Smooth muscle cell (in vitro differentiated cells): ENCODE data around the gene HAO2. TPM values are rescaled to one million over a fixed set of nuclear protein-coding genes. Genes with fewer than 3 reads are reported as not detected.

Experiments
- DNase-seq: peaks from one replicate; lab custom pipeline; 2025; ENCODE audit not compliant: unreplicated experiment; lab: John Stamatoyannopoulos, UW
- H2AFZ ChIP-seq: fragments of 200-600 bp; sonication (generic); 2 replicates; pipeline ENCODE4 v1.6.0; 2016; ENCODE audit warnings: antibody characterized with exemption, low read depth, mild to moderate bottlenecking
- H3F3A ChIP-seq: fragments of 200-600 bp; sonication (generic); 2 replicates; pipeline ENCODE4 v1.6.0; 2017; ENCODE audit warnings: antibody characterized with exemption, low read depth
- H3K27ac ChIP-seq: fragments of 200-600 bp; sonication (generic); 2 replicates; pipeline ENCODE4 v1.5.1; 2016; ENCODE audit warnings: low read depth, mild to moderate bottlenecking
- H3K27me3 ChIP-seq: fragments of 200-600 bp; sonication (generic); 2 replicates; pipeline ENCODE4 v1.6.1; 2016; ENCODE audit warnings: low read depth, mild to moderate bottlenecking
- H3K36me3 ChIP-seq: fragments of 200-600 bp; sonication (generic); 2 replicates; pipeline ENCODE4 v1.5.1; 2016; ENCODE audit warnings: low read depth
- H3K4me1 ChIP-seq: fragments of 200-600 bp; sonication (generic); 2 replicates; pipeline ENCODE4 v1.5.1; 2016; ENCODE audit warnings: low read depth
- H3K4me2 ChIP-seq: fragments of 200-600 bp; sonication (generic); 2 replicates; pipeline ENCODE4 v1.6.0; 2016; ENCODE audit warnings: mild to moderate bottlenecking
- H3K4me3 ChIP-seq: fragments of 200-600 bp; sonication (generic); 2 replicates; pipeline ENCODE4 v1.5.1; 2016; ENCODE audit warnings: mild to moderate bottlenecking
- H3K79me2 ChIP-seq: fragments of 200-600 bp; sonication (generic); 2 replicates; pipeline ENCODE4 v1.6.0; 2016; ENCODE audit warnings: low read depth, mild to moderate bottlenecking
- H3K9ac ChIP-seq: fragments of 200-600 bp; sonication (generic); 2 replicates; pipeline ENCODE4 v1.6.0; 2016; ENCODE audit warnings: low read depth
- H3K9me3 ChIP-seq: fragments of 200-600 bp; sonication (generic); replicated peaks from 2 replicates; pipeline ENCODE4 v1.5.1; 2016; ENCODE audit warnings: low read depth
- H4K20me1 ChIP-seq: fragments of 200-600 bp; sonication (generic); 2 replicates; pipeline ENCODE4 v1.6.0; 2016; ENCODE audit warnings: low read depth
- WGBS: methylation state at CpG from one replicate; pipeline ENCODE4 v1.1.7; 2016; ENCODE audit warnings: low lambda C conversion rate; 5-methylcytosine and 5-hydroxymethylcytosine counted together
- polyA plus RNA-seq: library from polyadenylated mRNA; unstranded; fragments of >200 nt; fragmentation: Nextera tagmentation; extraction: Ambion mirVana; gene quantifications from 2 replicates; pipeline ENCODE4 v1.2.1, GENCODE V29; 2016
- total RNA-seq: library from RNA; depleted of rRNA; stranded (reverse); fragments of >200 nt; gene quantifications from 2 replicates; pipeline ENCODE4 v1.2.3, GENCODE V29; 2014
- TF ChIP-seq, protein P1 (sequence below): fragments of 200-600 bp; sonication (generic); IDR thresholded peaks from 2 replicates; pipeline ENCODE4 v1.5.1; 2017; ENCODE audit warnings: borderline replicate concordance, mild to moderate bottlenecking, antibody characterized with exemption; ENCODE audit not compliant: insufficient read depth, poor library complexity, severe bottlenecking

HAO2 gene
- total and polyA plus RNA-seq, 2 experiments from 2014 or later: not detected

DNA sequence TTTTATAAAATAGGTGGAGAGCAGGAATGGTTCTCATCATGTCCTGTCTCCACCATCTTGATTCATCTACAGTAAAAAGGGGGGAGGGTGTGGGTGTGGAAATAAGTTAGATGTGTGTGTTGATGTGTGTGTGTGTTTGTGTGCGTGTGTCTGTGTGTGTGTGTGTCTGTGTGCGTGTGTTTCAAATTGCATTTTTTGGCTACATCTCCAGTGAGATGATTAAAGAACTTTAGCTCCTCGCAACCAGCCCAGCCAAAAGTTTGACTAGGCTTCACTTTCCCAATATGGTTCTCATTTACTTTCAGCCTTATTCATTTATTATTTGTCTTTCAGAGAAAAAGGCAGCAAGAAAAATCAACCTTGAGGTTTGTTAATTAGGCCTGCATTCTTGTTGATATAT is 14.7 kb upstream of the HAO2 start:
- TF ChIP-seq, protein P1, sequence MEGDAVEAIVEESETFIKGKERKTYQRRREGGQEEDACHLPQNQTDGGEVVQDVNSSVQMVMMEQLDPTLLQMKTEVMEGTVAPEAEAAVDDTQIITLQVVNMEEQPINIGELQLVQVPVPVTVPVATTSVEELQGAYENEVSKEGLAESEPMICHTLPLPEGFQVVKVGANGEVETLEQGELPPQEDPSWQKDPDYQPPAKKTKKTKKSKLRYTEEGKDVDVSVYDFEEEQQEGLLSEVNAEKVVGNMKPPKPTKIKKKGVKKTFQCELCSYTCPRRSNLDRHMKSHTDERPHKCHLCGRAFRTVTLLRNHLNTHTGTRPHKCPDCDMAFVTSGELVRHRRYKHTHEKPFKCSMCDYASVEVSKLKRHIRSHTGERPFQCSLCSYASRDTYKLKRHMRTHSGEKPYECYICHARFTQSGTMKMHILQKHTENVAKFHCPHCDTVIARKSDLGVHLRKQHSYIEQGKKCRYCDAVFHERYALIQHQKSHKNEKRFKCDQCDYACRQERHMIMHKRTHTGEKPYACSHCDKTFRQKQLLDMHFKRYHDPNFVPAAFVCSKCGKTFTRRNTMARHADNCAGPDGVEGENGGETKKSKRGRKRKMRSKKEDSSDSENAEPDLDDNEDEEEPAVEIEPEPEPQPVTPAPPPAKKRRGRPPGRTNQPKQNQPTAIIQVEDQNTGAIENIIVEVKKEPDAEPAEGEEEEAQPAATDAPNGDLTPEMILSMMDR: no peak
- Histone ChIP-seq H3F3A (no peaks in the 10 kb centered on the region), H3K4me2 (no peak overlapping the region), H3K79me2 (no peaks in the 10 kb centered on the region), H3K9ac (no peak overlapping the region), H3K4me1 (no peaks in the 10 kb centered on the region), H3K27ac (no peak overlapping the region), H3K4me3 (no peak overlapping the region), H4K20me1 (no peaks in the 10 kb centered on the region), H3K9me3 (no peaks in the 10 kb centered on the region), H2AFZ (no peak overlapping the region), H3K27me3 (no peaks in the 10 kb centered on the region), H3K36me3 (no peaks in the 10 kb centered on the region)
- no peak for DNase-seq
- WGBS: 98% methylated on average over 3 of the region's 3 CpGs

DNA sequence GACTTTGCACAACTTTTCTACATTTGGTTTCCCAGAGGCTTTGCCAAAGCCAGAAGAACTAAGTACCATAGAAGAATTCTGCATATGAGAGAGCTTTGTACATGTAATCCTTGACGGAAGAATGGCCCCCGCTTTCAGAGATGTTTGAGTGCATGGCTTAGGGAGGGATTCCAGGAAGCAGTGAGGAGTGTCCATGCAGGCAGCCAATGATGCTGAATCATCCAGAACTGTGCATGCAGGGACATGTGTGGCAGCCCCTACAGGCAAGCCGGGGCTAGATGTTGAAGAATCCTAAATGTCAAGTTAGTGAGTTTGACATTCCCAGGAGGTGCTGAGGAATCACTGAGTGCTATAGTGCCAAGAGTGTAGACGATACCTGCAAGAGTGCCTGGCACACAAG is 9.9 kb upstream of the HAO2 start:
- H3K27me3 ChIP-seq: no peaks in the 10 kb centered on the region
- H2AFZ ChIP-seq: peak overlapping the region; percentile 73
- no peak overlapping the region for H3K9ac ChIP-seq
- no peaks in the 10 kb centered on the region for H3K79me2 ChIP-seq
- no peaks in the 10 kb centered on the region for H3F3A ChIP-seq
- H3K36me3 ChIP-seq: no peaks in the 10 kb centered on the region
- TF ChIP-seq, protein P1: no peak
- H3K4me2 ChIP-seq: peak overlapping the region; percentile 58
- no peak for DNase-seq
- peak overlapping the region; percentile 23 for H3K27ac ChIP-seq
- H3K4me3 ChIP-seq: no peak overlapping the region
- H3K4me1 ChIP-seq: no peaks in the 10 kb centered on the region
- H3K9me3 ChIP-seq: no peaks in the 10 kb centered on the region
- WGBS: 45% methylated on average over 4 of the region's 4 CpGs
- H4K20me1 ChIP-seq: no peaks in the 10 kb centered on the region

DNA sequence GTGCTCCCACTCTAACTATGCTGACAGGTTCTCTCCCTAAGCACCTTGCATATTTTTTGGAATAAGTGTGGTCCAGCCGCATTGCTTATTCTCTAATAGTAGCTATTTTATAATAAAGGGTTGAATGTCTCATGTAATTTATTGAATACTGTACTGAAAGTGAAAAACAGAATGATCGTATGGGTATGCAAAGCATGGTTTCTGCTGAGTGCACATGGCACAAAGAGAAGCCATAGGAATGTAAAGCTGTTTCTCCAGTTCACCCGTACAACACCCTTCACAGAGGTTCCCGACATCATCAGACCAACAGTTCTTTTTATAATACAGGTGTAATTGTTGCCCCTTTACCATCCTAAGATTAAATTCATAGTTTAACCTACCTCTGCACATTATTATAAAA is 8.9 kb upstream of the HAO2 start:
- Histone ChIP-seq H2AFZ (no peak overlapping the region), H3K9ac (no peak overlapping the region), H3K9me3 (no peaks in the 10 kb centered on the region), H3K79me2 (no peaks in the 10 kb centered on the region), H3K36me3 (no peaks in the 10 kb centered on the region), H3K4me1 (no peaks in the 10 kb centered on the region), H4K20me1 (no peaks in the 10 kb centered on the region), H3K27ac (no peak overlapping the region), H3K4me2 (no peak overlapping the region), H3K27me3 (no peaks in the 10 kb centered on the region), H3K4me3 (no peak overlapping the region), H3F3A (no peaks in the 10 kb centered on the region)
- over 99% methylated on average over 4 of the region's 4 CpGs for WGBS
- DNase-seq: no peak
- TF ChIP-seq, protein P1: no peak

DNA sequence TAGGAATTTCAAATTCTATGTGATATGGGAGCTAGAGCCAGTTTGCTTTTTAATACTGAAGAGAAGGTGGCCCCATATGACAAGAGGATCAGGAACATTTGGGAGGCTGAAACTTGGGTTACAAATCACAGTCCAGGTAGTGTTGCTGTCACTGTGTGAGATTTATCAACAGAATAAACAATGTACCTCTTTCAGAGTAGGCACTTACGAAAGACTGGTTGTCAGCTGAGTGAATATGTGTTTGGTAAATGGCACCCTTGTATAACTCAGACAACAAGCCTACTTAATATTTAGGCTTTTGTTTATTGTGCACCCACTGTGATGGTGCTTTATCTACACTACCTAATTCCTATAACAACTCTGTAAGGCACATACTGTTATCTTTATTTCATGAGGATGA is 7.4 kb upstream of the HAO2 start:
- no peaks in the 10 kb centered on the region for H4K20me1 ChIP-seq
- no peaks in the 10 kb centered on the region for H3K27me3 ChIP-seq
- H3K9me3 ChIP-seq: no peaks in the 10 kb centered on the region
- TF ChIP-seq, protein P1: no peak
- no peaks in the 10 kb centered on the region for H3F3A ChIP-seq
- no peak overlapping the region for H3K9ac ChIP-seq
- no peak for DNase-seq
- no peak overlapping the region for H3K4me3 ChIP-seq
- no peak overlapping the region for H3K4me2 ChIP-seq
- H3K27ac ChIP-seq: no peak overlapping the region
- WGBS: 75% methylated on average over 1 of the region's 1 CpG
- no peaks in the 10 kb centered on the region for H3K36me3 ChIP-seq
- no peaks in the 10 kb centered on the region for H3K79me2 ChIP-seq
- no peaks in the 10 kb centered on the region for H3K4me1 ChIP-seq
- no peak overlapping the region for H2AFZ ChIP-seq
